HG03354 (cell line): ENCODE data around the gene HYDIN.

ENCODE experiments used
- ATAC-seq: cut with Tn5 transposase; IDR thresholded peaks from one replicate; pipeline ENCODE4 v1.9.1; 2021; ENCODE audit warnings: mild to moderate bottlenecking; ENCODE audit not compliant: unreplicated experiment, poor library complexity, severe bottlenecking

The HYDIN gene

GRCh38 chr16:71230122-71230845 is at the start of gene HYDIN:
Gene HYDIN, minus strand, starts transcription at chr16:71230722. Its CDS starts 43,827 bp downstream, at chr16:71186895.
- no peak for ATAC-seq

GRCh38 chr16:71276589-71277334 is 46.2 kb upstream of the HYDIN start:
- ATAC-seq, result no peak

GRCh38 chr16:71273384-71273783 is 42.9 kb upstream of the HYDIN start:
- no peak for ATAC-seq

- no peak for ATAC-seq
Observed at GRCh38 chr16:71264299-71264698, 33.8 kb upstream of the HYDIN start.

GRCh38 chr16:71263582-71263981 is 33.1 kb upstream of the HYDIN start:
- no peak for ATAC-seq

GRCh38 chr16:71262391-71262790 is 31.9 kb upstream of the HYDIN start:
- ATAC-seq, result no peak

GRCh38 chr16:71260995-71261394 is 30.5 kb upstream of the HYDIN start:
- no peak for ATAC-seq

- ATAC-seq, result no peak
Observed at GRCh38 chr16:71259086-71259485, 28.6 kb upstream of the HYDIN start.

GRCh38 chr16:71258372-71258771 is 27.9 kb upstream of the HYDIN start:
- ATAC-seq, result no peak

- no peak for ATAC-seq
Observed at GRCh38 chr16:71257768-71258167, 27.2 kb upstream of the HYDIN start.

GRCh38 chr16:71255721-71256120 is 25.2 kb upstream of the HYDIN start:
- ATAC-seq, result no peak

GRCh38 chr16:71254832-71255525 is 24.5 kb upstream of the HYDIN start:
- ATAC-seq, result no peak

GRCh38 chr16:71250461-71251235 is 20.1 kb upstream of the HYDIN start:
- no peak for ATAC-seq

GRCh38 chr16:71249399-71249798 is 18.9 kb upstream of the HYDIN start:
- no peak for ATAC-seq

- no peak for ATAC-seq
Observed at GRCh38 chr16:71247478-71247877, 17.0 kb upstream of the HYDIN start.

GRCh38 chr16:71246309-71246708 is 15.8 kb upstream of the HYDIN start:
- no peak for ATAC-seq

GRCh38 chr16:71244521-71244920 is 14.0 kb upstream of the HYDIN start:
- ATAC-seq, result no peak

- ATAC-seq, result no peak
Observed at GRCh38 chr16:71242601-71243000, 12.1 kb upstream of the HYDIN start.

GRCh38 chr16:71242036-71242435 is 11.5 kb upstream of the HYDIN start:
- ATAC-seq, result no peak

- ATAC-seq, result no peak
Observed at GRCh38 chr16:71229344-71229743, 1.2 kb downstream of the HYDIN start.
